HG02970 (cell line): ENCODE data around the gene ZNF536.
"Not testable (repeated sequence)": the region's sequence is repeated elsewhere in the genome, so short reads cannot be mapped to it uniquely, and the experiment has no call there.

Experiments used
- ATAC-seq: cut with Tn5 transposase; IDR thresholded peaks from one replicate; pipeline ENCODE4 v1.9.1; 2021; ENCODE audit warnings: mild to moderate bottlenecking, moderate library complexity, moderate number of reproducible peaks; ENCODE audit not compliant: unreplicated experiment, low FRiP score

Gene ZNF536

GRCh38 chr19:30340771-30341561, 31.2 kb upstream of the ZNF536 start:
- ATAC-seq = no peak

GRCh38 chr19:30341611-30342201, 30.5 kb upstream of the ZNF536 start:
- ATAC-seq = no peak

GRCh38 chr19:30342901-30343300, 29.3 kb upstream of the ZNF536 start:
- no peak for ATAC-seq

- no peak for ATAC-seq
These were observed 27.4 kb upstream of the ZNF536 start for GRCh38 chr19:30344446-30345425.

GRCh38 chr19:30345686-30346085, 26.5 kb upstream of the ZNF536 start:
- ATAC-seq = no peak

GRCh38 chr19:30346468-30346867, 25.7 kb upstream of the ZNF536 start:
- not testable (repeated sequence) for ATAC-seq

- ATAC-seq = no peak
These were observed 23.0 kb upstream of the ZNF536 start for GRCh38 chr19:30349131-30349730.

- ATAC-seq = no peak
These were observed 21.2 kb upstream of the ZNF536 start for GRCh38 chr19:30350692-30351663.

GRCh38 chr19:30351774-30352173, 20.4 kb upstream of the ZNF536 start:
- no peak for ATAC-seq

GRCh38 chr19:30353394-30353945, 18.7 kb upstream of the ZNF536 start:
- no peak for ATAC-seq

GRCh38 chr19:30355586-30355985, 16.6 kb upstream of the ZNF536 start:
- no peak for ATAC-seq

- no peak for ATAC-seq
These were observed 15.1 kb upstream of the ZNF536 start for GRCh38 chr19:30356951-30357579.

GRCh38 chr19:30357580-30357954, 14.6 kb upstream of the ZNF536 start:
- ATAC-seq = no peak

- ATAC-seq = no peak
These were observed 13.9 kb upstream of the ZNF536 start for GRCh38 chr19:30358319-30358718.

GRCh38 chr19:30358821-30359580, 13.2 kb upstream of the ZNF536 start:
- ATAC-seq = no peak

- ATAC-seq = no peak
These were observed 12.2 kb upstream of the ZNF536 start for GRCh38 chr19:30359936-30360335.

- ATAC-seq = no peak
These were observed 11.6 kb upstream of the ZNF536 start for GRCh38 chr19:30360376-30361106.
